Skin epidermis (tissue), 12 donors: Measurements from ENCODE around the gene RFX7.
A peak's percentile ranks its signal among the peaks of the same experiment; 100 is the strongest.
"Not testable (repeated sequence)": the region's sequence is repeated elsewhere in the genome, so short reads cannot be mapped to it uniquely, and the experiment has no call there.

Experiments
- H3K27ac ChIP-seq, 21 experiments: fragments of 200-600 bp; sonication (generic) in 11 of 21; one replicate each; pipeline ENCODE4 v1.5.0; 2020; ENCODE audit warnings: mild to moderate bottlenecking in 3 of 21, inconsistent platforms in 2 of 21, moderate library complexity in 2 of 21
- H3K4me3 ChIP-seq, 7 experiments: fragments of 200-600 bp; sonication (generic) in 2 of 7; one replicate each; pipeline ENCODE4 v1.5.0; 2020; ENCODE audit warnings: inconsistent platforms in 2 of 7, mild to moderate bottlenecking in 2 of 7, moderate library complexity in 1 of 7

RFX7 gene

GRCh38 chr15:56155278-56155677 lies 88.4 kb downstream of the RFX7 start:
- not testable (repeated sequence) for H3K27ac ChIP-seq, H3K4me3 ChIP-seq

GRCh38 chr15:56154768-56155167 lies 88.9 kb downstream of the RFX7 start:
- not testable (repeated sequence) for H3K4me3 ChIP-seq, H3K27ac ChIP-seq

GRCh38 chr15:56150204-56150603 lies 93.5 kb downstream of the RFX7 start:
- no peak overlapping the region for H3K4me3 ChIP-seq
- H3K27ac ChIP-seq: no peak overlapping the region

GRCh38 chr15:56148064-56148463 lies 95.6 kb downstream of the RFX7 start:
- H3K27ac ChIP-seq: no peak overlapping the region
- no peak overlapping the region for H3K4me3 ChIP-seq

DNA sequence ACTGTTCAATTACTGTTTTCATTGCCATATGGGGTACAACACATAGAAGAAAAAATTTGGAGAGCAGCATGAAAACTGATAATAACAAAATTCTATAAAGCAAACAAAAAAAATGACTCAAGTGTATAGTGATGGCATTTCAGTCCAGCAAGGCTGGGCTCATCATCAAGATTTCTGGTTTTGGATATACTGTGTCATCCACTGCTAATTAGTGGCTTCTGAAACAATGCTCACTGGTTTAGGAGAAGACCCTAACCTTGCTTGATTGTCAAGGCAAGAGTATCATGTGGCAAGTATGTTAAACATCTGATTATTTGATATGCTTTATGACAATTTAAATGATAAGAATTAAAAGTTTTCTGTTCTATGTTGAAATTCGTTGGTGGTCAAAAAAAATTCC lies 96.9 kb downstream of the RFX7 start:
- Histone ChIP-seq H3K27ac (no peak overlapping the region), H3K4me3 (no peak overlapping the region)

- H3K27ac ChIP-seq: no peak overlapping the region
- H3K4me3 ChIP-seq: no peak overlapping the region
These were observed 115.6 kb downstream of the RFX7 start for GRCh38 chr15:56128081-56128480.

GRCh38 chr15:56126409-56126808 lies 117.3 kb downstream of the RFX7 start:
- Histone ChIP-seq H3K27ac (no peak overlapping the region), H3K4me3 (no peak overlapping the region)

- Histone ChIP-seq H3K27ac (no peak overlapping the region), H3K4me3 (no peak overlapping the region)
These were observed 119.3 kb downstream of the RFX7 start for GRCh38 chr15:56124391-56124790.

- Histone ChIP-seq H3K4me3 (no peak overlapping the region), H3K27ac (no peak overlapping the region)
These were observed 137.8 kb downstream of the RFX7 start for GRCh38 chr15:56105855-56106254.

GRCh38 chr15:56102441-56102840 lies 141.2 kb downstream of the RFX7 start:
- Histone ChIP-seq H3K4me3 (no peak overlapping the region), H3K27ac (peak overlapping the region in 5 of 21 experiments; percentile 9 to 69 (median 20))

DNA sequence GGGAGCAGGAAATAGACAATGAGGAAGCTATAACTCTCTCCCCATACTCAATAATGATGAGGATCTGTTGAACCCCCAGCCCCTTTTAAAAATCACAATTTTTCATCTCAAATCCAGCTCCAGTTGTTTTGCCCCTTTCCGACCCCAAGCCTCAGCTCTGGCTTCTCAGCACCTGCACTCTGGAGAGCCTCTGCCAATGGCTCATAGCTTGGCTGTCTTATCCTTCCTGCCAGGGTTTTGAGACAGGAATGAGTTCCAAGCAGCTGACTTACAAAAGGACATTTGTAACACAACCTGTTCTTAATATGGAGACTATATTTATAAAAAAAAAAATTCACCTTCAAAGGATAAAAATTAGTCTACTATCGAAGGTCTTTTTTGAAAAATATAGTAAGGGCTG lies 144.4 kb downstream of the RFX7 start:
- no peak overlapping the region for H3K4me3 ChIP-seq
- H3K27ac ChIP-seq: no peak overlapping the region

DNA sequence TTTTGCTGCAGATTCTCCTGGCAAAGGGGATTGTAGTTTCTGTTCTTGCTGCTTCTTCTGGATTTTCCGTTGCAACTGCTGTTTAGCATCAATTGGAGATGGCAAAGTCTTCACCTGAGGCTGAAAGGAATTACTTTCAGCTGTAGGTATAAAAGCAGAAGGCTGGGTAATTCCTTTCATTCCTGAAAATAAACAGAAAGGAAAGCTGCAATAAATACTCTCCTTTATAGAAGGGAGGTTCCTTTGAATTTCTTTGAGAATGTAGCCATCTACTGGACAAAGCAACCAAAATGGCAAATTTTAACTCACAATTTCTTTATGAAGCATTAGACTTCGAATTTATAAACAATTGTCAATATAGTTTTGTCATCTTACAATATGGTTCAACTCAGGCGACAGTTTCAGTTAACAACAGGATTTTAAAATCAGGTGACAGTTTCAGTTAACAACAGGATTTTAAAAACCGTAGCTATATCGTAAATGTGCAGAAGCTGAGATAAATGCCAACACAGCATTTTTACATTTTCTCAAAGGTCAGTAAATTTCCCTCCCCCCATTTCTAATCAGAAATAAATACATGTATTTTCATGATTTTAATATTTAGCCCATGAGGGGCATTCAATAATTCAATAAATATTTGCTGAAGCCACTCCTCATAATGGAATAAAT lies 145.3 kb downstream of the RFX7 start:
- H3K27ac ChIP-seq: no peak overlapping the region

GRCh38 chr15:56095406-56095805 lies 148.3 kb downstream of the RFX7 start:
- no peak overlapping the region for H3K27ac ChIP-seq
- no peak overlapping the region for H3K4me3 ChIP-seq

More for the DNA sequence above, 145.3 kb downstream of the RFX7 start:
- H3K4me3 ChIP-seq: no peak overlapping the region

GRCh38 chr15:56094171-56094570 lies 149.5 kb downstream of the RFX7 start:
- Histone ChIP-seq H3K4me3 (no peak overlapping the region), H3K27ac (no peak overlapping the region)

DNA sequence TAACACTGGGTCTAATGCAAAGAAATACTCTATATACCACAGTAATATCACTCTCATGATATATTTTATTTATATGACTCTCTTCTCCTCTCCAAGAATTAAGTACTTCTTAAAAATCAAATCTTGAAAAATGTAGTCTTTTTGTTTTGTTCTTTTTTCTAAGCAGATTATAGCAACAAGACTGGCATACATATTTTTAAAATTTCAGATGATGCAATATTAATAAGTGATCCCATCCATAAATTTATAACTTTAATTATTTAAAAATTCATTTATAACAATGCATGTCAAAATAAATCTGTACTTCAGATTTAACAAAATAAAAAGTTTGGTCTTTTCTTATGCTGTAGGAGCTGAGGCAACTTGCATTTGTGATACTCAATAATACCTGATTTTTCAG lies 155.3 kb downstream of the RFX7 start:
- no peak overlapping the region for H3K27ac ChIP-seq

GRCh38 chr15:56086566-56086965 lies 157.1 kb downstream of the RFX7 start:
- no peak overlapping the region for H3K27ac ChIP-seq

More for the DNA sequence above, 155.3 kb downstream of the RFX7 start:
- H3K4me3 ChIP-seq: no peak overlapping the region

DNA sequence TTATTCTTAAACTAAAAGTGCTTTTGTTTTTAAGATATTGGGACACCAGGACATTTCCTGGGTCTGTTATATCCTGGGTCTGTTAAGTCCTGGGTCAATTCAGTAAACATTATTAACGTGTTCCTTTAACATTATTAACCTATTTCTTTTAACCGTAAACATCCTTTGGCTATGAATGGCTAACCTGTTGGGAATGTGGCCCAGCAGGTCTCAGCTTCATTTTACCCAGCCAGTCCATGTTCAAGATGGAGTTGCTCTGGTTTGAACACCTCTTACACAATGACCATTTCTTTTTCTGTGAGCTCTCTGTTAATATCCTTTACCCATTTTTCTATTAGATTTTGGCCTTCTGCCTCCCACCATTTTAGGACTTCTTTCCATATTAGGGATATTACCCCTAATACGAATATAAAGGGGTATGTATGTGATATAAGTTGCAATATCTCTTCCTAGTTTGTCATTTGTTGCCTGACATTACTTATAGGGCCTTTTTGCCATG lies 161.4 kb downstream of the RFX7 start:
- no peak overlapping the region for H3K4me3 ChIP-seq
- no peak overlapping the region for H3K27ac ChIP-seq

More at GRCh38 chr15:56086566-56086965, 157.1 kb downstream of the RFX7 start:
- no peak overlapping the region for H3K4me3 ChIP-seq

DNA sequence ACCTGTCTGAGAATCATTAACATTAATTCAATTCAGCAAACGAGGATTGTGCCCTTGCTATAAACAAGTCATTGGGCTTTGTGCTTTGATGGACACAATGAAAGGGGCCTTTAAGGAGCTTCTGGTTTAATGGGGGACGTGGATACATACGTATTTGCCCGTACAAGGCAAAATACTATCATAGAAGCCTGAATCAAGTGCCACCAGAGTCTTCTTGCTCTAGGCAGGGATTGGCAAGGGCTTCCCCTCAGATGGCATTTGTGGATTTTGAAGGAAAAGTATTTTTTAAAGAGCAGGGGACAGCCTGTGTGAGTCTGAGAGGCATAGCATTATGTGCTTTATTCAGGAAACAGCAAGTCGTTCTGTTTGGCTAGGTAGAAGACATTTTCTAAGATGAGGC lies 166.6 kb downstream of the RFX7 start:
- Histone ChIP-seq H3K4me3 (no peak overlapping the region), H3K27ac (no peak overlapping the region)

GRCh38 chr15:56076640-56077039 lies 167.0 kb downstream of the RFX7 start:
- Histone ChIP-seq H3K4me3 (no peak overlapping the region), H3K27ac (no peak overlapping the region)

DNA sequence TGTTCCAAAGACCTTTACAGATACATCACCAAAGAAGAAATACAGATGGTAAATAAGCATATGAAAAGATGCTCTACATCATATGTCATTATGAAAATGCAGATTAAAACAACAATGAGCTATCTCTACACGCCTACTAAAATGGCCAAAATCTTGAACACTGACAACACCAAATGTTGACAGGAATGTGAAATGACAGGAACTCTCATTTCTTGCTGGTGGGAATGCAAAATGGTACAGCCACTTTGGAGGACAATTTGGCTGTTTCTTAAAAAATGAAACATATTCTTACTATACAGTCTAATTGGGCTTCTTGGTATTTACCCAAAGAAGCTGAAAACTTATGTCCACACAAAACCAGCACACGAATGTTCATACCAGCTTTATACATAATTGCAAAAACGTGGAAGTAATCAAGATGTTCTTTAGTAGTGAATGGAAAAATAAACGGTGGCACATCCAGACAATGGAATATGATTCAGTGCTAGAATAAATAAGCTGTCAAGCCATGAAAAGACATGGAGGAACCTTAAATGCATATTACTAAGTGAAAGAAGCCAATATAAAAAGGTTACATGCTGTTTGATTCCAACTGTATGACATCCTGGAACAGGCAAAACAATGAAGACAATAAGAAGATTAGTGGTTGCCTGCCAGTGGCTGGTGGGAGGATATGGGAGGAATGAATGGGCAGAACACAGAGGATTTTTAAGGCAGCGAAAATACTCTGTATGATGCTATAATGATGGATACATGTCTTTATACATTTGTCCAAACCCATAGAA lies 169.0 kb downstream of the RFX7 start:
- Histone ChIP-seq H3K27ac (no peak overlapping the region), H3K4me3 (no peak overlapping the region)

DNA sequence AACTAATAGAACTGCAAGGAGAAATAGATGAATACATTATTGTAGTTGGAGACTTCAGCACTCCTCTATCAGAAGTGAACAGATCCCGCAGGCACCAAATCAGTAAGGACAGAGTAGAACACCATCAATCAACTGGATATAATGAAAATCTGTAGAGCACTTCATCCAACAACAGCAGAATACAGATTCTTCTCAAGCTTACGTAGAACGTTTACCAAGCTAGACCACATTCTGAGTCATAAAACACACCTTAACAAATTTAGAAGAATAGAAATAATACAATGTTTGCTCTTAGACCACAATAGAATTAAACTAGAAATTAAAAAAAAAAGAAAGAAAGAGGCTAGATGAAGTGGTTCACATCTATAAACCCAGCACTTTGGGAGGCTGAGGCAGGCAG lies 179.5 kb downstream of the RFX7 start:
- Histone ChIP-seq H3K4me3 (no peak overlapping the region), H3K27ac (no peak overlapping the region)
